ENCODE results near the gene CEP192. TPM values are rescaled to one million over a fixed set of nuclear protein-coding genes. Genes with fewer than 3 reads are reported as not detected.

Gene CEP192
- total and polyA plus RNA-seq, 4 donors, result 12.7 to 31.4 (median 17.2) TPM

GRCh38 chr18:13165636-13166423, 174.7 kb downstream of the CEP192 start:
- intact Hi-C loops (cut with DNase I), result no loop called here
- no peak for DNase-seq
- 89 to 90% methylated on average over 16 of the region's 16 CpGs for whole genome bisulfite sequencing, 2 donors

DNA sequence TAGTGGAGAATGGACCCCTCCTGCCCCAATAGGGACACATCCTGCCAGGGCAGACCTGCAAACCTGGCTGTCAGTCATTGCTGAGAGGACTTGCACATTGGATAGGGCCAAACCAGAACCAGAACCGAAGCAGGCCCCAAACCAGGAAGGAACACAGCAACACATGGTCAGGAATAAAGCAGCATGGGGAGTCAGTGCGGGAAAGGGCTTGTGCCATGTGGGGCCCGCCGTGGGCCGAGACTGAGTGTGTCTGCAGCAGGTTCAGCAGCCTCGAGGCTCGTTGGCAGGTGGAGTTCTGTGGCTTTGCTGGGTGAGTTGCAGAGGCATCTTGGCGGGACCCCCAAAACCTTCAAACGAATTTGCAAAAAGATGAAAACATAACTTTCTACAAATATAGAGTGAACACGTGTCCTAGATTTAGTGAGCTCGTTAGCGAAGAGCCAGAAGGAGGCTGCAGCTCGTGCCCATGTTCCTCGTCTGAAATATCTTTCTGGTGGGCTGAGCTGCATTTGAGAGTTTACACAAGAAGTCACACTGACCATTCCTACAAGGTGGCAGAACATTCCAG, 182.5 kb downstream of the CEP192 start:
- no peak for DNase-seq

More at GRCh38 chr18:13165636-13166423, 174.7 kb downstream of the CEP192 start:
- Histone ChIP-seq H3K36me3 (ENCODE audit: control insufficient read depth in 1 of 2, insufficient read depth in 2 of 2, low read length in 1 of 2) (no peaks in the 10 kb centered on the region), H3K27ac (ENCODE audit: low read depth in 1 of 2, low read length in 2 of 2) (no peak overlapping the region), H3K4me1 (ENCODE audit: control insufficient read depth in 1 of 2, insufficient read depth in 2 of 2, low read length in 2 of 2) (no peaks in the 10 kb centered on the region), H3K27me3 (ENCODE audit: control insufficient read depth in 1 of 2, insufficient read depth in 2 of 2, low read length in 1 of 2) (no peaks in the 10 kb centered on the region), H3K9me3 (ENCODE audit: control insufficient read depth, low read length) (no peaks in the 10 kb centered on the region), H3K4me3 (ENCODE audit: low read length in 2 of 2) (no peak overlapping the region)
- no peak for ATAC-seq (ENCODE audit: low FRiP score)

More for the DNA sequence above, 182.5 kb downstream of the CEP192 start:
- WGBS, 2 donors, result 93 to 95% methylated on average over 14 of the region's 14 CpGs
- ATAC-seq (ENCODE audit: low FRiP score), result no peak
- Histone ChIP-seq H3K27ac (ENCODE audit: low read depth in 1 of 2, low read length in 2 of 2) (no peak overlapping the region), H3K4me1 (ENCODE audit: control insufficient read depth in 1 of 2, insufficient read depth in 2 of 2, low read length in 2 of 2) (no peaks in the 10 kb centered on the region), H3K4me3 (ENCODE audit: low read length in 2 of 2) (no peak overlapping the region), H3K9me3 (ENCODE audit: control insufficient read depth, low read length) (no peaks in the 10 kb centered on the region), H3K36me3 (ENCODE audit: control insufficient read depth in 1 of 2, insufficient read depth in 2 of 2, low read length in 1 of 2) (no peaks in the 10 kb centered on the region), H3K27me3 (ENCODE audit: control insufficient read depth in 1 of 2, insufficient read depth in 2 of 2, low read length in 1 of 2) (no peaks in the 10 kb centered on the region)
- intact Hi-C loops (cut with DNase I), result no loop called here

Other genes with a start within 250 kb of the CEP192 start
- gene PTPN2, start 107.1 kb upstream of the CEP192 start, total RNA-seq, result 10 to 100 TPM; 37.2 to 52.9 TPM
- gene PTPN2, start 107.1 kb upstream of the CEP192 start, polyA plus RNA-seq, result 10 to 100 TPM; 26.6 to 37.7 TPM
- 10 to 100 TPM; 33.0 to 45.9 TPM for gene SEH1L, start 43.4 kb upstream of the CEP192 start, total RNA-seq
- gene SEH1L, start 43.4 kb upstream of the CEP192 start, polyA plus RNA-seq, result 10 to 100 TPM; 10.8 to 16.4 TPM
- gene LDLRAD4, start 227.4 kb downstream of the CEP192 start, total RNA-seq, result 100 to 1,000 TPM in 1 of 2 donors, 10 to 100 TPM in 1; 61.9 to 112 TPM
- 10 to 100 TPM in 1 of 2 donors, 1 to 10 TPM in 1; 7.0 to 11.8 TPM for gene LDLRAD4, start 227.4 kb downstream of the CEP192 start, polyA plus RNA-seq